Activated CD8-positive, alpha-beta memory T cell treated with anti-CD3 and anti-CD28 coated beads for 4 hours (primary cell): ENCODE measurements around the gene CDC34.
"Not testable (repeated sequence)": the region's sequence is repeated elsewhere in the genome, so short reads cannot be mapped to it uniquely, and the experiment has no call there.

Source experiments
- DNase-seq, 2 donors: peaks; one replicate each; pipeline ENCODE4 v3.0.0-alpha.2; 2020; ENCODE audit warnings: low read depth in 2 of 2

The CDC34 gene

DNA sequence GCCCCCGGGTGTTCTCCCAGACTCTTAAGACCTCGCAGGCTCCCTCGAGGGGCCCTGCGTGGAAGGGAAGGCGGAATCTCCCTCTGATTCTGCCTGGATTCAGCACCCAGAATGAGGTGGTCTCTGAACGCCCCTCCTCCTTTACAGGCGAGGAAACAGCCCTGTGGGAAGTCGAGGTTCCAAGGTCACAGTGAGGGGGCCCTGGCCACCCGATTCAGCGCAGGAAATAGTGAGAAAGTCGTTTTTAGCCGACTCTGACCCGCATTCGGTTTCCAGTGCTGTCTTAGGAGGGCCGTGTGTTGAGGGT, 41.9 kb downstream of the CDC34 start:
- DNase-seq = no peak

DNA sequence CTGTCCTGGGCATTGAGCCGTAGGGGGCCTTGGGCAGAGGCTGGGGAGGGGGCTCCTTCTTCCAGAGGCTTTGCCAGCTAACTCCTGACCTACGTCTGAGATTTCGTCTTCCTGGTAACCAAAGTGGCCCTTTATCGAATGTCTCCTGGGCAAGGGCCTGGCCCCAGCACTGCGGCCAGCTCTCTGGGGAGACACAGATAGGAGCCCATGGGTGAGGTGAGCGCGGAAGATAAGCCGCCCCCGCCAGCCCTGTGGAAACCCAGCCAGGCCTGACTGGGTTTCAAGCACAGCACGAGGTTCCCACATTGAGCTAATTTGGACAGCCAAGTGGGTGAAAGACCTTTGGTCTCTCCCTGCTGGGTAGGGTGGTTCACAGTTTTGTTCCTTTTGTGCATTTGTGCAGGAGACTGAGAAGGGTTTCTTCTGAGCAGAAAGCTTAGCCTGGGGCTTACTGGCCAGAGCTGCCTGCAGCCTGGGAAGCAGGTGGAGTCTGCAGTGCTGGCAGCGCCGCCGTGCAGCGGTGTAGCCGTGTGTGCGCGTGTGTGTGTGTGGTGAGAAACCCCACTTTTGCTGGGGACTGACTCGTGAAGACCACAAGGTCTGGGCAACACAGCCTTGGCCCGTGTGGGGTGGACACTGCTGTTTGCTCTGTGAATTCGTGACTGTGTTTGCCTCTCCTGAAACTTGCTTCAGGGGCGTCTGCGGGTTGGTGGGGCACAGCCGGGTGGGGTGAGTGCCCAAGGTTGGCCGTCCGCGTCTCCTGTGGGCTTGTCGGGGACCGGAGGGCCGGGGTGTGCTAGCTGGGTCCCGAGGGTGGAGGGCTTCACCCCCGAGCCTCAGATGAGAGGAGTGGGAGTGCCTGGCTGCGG, 43.3 kb downstream of the CDC34 start:
- no peak for DNase-seq

DNA sequence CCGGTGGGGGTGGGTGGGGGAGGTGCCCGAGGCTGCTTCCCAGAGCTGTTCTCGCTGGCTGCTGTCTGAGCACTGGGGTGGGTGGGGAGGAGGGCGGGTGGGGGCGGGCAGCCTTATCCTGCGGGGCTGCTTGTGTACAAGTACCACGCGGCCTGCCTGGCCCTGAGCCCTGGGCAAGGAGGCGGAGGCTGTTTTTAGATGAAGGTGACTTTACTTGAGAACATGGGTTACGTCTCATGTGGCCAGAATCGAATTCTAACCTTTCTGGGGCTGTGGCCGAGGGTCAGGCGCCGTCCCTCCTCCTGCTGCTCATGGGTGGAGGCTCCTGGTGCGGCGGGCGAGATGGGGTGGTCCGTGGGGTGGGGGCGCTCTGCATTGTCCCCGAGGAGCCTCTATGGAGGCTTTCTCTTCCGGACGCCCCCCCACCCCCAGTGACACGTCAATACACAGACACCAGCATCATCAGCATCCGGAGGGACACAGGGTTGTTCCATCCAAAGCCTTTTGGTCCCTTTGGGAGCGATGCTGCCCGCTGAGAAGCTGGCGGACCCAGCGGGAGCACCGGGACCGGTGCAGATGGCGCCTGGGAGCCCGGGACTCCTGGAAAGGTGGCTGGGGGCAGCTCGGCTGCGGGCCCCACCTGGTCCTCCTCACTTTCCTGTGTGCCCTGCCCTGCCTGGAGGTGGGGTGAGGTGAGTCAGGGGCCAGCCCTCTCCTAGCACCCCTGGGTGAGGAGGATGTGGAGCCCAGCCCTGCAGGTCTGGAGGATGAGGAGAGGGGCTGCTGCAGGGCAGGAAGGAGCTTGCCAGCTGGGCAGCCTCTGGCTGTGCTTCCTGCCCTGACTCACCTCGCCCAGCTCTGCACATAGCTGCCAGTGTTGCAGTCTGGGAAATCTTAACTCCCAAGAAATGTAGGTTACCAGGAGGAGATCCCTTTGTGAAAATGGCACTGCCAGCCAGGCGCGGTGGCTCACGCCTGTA, 44.3 kb downstream of the CDC34 start:
- DNase-seq = no peak

DNA sequence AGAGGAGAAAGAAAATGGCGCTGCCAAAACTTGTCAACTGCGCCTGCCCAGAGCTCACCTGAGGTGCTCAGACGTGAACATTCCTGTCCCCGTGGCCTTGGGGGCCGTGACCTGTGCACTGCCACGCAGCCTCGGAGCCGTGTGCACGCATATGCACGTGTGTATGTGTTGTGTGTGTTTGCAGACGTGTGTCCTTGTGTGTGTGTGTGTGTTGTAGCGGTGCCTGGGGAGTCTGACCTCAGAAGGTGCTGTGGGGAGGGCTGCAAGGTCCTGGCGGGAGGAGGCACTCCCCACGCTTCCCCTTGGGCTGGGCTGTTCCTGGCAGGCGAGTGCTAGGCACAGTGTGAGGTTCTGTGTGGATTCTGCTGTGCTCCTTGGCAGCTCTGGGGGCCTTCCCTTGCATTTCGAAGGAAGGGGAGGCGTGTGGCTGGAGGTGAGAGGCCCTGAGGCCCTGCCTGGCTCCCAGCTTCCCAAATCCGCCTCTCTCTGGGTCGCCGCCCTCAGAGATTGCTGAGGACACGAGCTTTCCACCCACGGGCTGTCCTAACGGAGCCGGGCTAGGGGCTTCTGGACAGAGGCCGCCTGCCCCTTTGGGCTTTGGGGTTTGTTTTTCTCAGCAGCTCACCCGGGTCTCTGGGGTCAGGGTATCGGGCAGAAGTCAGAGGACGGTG, 45.3 kb downstream of the CDC34 start:
- DNase-seq = no peak

DNA sequence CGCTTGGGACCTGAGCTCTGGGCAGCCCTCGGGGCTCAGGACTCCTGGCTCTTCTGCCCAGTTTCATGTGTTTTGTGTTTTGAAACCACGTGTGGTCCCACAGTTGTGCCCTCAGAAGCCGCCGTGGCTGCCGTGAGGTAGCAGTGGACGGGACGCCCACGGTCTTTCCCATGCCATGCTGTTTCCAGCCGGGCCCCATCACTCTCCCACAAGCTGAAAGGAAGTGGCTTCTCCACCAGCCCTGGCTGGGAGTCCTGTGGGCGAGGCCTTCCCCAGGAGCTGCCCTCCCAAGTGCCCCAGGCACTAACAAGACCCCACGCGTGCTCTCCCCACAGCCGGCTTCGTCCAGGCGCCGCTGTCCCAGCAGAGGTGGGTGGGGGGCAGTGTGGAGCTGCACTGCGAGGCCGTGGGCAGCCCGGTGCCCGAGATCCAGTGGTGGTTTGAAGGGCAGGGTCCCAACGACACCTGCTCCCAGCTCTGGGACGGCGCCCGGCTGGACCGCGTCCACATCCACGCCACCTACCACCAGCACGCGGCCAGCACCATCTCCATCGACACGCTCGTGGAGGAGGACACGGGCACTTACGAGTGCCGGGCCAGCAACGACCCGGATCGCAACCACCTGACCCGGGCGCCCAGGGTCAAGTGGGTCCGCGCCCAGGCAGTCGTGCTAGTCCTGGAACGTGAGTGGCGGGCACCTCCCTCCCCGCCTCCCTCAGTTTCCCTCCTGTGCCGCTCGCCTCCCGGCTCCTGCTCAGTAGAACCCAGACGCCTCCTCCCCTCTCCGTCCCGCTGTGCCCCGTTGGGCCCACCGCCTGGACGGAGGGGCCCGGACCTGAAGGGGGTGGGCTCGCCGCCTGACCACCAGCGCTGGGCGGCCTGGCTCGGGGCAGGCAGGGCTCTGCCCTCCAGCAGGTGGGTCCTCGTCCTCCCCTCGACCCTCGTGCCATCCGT, 46.2 kb downstream of the CDC34 start:
- no peak for DNase-seq

DNA sequence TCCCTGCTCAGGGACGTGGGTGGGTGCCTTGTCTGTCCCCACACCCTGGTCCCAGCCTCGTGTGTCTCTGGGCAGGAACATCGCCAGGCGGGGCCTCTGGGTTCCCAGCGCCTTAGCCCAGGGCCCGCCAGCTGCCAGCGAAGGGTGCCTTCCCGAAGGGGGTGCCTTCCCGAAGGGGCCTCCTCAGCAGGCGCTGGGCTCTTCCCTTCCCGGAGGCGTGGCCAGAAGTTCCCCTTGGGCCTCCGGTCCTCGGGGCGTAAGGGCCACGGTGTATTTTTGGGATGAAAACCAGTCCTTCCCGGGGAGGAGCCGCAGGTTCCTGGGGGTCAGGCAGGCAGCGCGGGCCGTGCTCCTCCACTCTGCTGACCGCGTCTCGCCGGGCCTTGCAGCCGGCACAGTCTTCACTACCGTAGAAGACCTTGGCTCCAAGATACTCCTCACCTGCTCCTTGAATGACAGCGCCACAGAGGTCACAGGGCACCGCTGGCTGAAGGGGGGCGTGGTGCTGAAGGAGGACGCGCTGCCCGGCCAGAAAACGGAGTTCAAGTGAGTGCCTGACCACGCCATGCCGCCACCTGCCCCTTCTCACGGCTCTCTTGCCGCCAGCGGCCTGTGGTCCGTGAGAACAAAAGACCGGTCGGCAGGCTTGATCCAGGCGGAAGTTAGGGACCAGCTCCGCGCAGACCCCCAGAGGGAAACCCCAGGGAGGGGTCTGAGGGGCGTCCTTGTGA, 47.7 kb downstream of the CDC34 start:
- no peak for DNase-seq

DNA sequence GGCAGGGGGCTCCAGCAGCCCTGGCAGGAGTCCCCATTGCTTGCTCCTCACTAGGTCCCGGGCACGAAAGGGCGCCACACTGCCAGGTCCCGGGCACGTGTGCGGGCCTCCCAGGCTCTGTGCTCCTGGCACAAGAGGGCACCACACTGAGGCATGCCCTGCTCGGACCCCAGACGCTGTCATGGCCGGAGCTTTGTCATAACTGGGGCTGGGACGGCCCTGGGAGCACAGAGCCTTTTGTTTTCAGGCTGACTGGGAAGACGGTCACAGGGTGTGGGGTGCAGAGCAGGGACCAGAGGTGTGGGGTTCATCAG, 48.2 kb downstream of the CDC34 start:
- DNase-seq = no peak

DNA sequence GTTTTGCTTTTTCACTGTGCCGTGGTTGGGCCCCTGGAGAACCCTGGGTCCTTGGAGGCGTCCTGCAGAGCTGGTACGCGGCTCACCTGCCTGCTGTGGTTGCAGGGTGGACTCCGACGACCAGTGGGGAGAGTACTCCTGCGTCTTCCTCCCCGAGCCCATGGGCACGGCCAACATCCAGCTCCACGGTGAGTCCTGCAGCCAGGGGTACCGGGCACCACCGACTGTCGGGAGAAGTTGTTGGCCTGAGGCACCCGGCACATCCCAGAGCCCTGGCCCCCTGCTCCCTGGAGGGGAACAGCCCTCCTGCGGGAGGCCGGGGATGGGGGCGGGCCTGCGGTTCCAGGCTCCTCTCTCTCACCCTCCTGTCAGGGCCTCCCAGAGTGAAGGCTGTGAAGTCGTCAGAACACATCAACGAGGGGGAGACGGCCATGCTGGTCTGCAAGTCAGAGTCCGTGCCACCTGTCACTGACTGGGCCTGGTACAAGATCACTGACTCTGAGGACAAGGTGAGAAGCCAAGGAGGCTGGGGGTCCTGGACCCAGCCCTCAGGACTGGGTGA, 48.8 kb downstream of the CDC34 start:
- DNase-seq = no peak

DNA sequence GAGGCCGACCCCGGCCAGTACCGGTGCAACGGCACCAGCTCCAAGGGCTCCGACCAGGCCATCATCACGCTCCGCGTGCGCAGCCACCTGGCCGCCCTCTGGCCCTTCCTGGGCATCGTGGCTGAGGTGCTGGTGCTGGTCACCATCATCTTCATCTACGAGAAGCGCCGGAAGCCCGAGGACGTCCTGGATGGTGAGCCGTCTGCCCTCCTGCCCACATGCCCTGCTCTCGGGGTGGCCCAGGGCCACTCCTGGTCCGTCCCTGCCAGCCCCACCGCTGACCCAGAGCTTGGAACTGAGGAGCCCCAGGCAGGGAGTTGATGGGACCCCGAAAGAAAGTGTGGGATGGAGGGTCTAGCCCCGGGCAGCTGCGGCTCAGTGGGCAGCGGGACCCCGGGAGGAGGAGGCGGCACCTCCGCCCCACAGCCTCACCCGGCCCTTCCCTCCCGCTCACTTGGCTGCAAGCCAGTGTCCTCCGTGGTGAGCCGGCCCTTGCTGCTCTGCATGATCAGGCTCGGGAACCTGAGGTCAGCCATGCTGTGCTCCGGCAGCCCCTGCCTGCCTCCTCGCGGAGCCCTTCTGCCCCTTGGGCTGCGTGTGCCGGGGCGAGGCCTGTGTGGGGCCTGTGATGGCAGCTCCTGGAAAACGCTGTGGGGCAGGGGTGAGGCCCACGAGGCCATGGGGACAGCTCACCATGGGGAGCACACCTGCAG, 50.0 kb downstream of the CDC34 start:
- DNase-seq = no peak

DNA sequence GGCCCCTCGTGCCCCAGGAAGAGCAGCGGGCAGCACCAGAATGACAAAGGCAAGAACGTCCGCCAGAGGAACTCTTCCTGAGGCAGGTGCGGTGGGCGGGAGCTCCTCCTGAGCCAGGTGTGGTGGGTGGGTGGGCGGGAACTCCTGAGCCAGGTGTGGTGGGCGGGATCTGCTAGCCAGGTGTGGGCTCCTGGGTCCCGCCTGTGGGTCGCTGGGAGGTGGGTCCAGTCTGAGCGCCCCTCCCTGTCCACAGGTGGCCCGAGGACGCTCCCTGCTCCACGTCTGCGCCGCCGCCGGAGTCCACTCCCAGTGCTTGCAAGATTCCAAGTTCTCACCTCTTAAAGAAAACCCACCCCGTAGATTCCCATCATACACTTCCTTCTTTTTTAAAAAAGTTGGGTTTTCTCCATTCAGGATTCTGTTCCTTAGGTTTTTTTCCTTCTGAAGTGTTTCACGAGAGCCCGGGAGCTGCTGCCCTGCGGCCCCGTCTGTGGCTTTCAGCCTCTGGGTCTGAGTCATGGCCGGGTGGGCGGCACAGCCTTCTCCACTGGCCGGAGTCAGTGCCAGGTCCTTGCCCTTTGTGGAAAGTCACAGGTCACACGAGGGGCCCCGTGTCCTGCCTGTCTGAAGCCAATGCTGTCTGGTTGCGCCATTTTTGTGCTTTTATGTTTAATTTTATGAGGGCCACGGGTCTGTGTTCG, 51.1 kb downstream of the CDC34 start:
- no peak for DNase-seq

DNA sequence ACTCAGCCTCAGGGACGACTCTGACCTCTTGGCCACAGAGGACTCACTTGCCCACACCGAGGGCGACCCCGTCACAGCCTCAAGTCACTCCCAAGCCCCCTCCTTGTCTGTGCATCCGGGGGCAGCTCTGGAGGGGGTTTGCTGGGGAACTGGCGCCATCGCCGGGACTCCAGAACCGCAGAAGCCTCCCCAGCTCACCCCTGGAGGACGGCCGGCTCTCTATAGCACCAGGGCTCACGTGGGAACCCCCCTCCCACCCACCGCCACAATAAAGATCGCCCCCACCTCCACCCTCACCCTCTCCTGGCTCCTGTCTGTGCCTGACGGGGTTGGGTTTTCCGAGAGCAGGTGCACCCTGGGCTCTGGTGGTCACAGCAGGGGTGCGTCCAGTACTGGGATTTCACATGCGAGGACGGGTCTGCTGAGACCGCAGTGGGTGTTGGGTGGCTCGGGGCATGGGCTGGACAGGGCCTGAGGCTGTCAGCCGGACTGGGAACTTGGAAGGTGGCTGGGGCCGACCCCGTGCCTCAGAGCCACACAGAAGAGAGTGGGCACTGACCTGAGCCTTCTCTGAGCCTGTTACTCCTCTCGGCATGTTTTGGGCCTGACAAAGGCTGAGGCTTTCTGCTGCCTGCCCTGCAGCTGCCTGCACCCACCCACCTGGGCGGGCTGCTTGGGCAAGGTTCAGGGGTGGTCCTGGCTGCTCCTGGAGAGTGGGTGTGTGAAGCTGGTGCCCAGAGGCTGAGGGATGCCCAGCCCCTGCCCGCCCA, 51.8 kb downstream of the CDC34 start:
- DNase-seq = no peak

DNA sequence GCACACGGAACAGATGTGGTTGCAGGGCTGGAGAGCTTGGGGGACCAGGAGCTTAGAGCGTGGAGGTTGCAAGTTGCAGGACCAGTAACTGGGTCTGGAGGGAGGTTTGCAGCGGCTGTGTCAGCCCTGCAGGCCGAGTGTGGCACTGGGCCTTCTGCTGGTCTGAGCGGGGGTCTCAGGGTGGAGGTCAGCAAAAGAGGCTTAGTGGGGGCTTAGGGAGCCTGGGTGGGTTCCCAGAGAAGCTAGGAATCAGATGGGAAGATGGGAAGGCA, 52.3 kb downstream of the CDC34 start:
- DNase-seq = no peak

DNA sequence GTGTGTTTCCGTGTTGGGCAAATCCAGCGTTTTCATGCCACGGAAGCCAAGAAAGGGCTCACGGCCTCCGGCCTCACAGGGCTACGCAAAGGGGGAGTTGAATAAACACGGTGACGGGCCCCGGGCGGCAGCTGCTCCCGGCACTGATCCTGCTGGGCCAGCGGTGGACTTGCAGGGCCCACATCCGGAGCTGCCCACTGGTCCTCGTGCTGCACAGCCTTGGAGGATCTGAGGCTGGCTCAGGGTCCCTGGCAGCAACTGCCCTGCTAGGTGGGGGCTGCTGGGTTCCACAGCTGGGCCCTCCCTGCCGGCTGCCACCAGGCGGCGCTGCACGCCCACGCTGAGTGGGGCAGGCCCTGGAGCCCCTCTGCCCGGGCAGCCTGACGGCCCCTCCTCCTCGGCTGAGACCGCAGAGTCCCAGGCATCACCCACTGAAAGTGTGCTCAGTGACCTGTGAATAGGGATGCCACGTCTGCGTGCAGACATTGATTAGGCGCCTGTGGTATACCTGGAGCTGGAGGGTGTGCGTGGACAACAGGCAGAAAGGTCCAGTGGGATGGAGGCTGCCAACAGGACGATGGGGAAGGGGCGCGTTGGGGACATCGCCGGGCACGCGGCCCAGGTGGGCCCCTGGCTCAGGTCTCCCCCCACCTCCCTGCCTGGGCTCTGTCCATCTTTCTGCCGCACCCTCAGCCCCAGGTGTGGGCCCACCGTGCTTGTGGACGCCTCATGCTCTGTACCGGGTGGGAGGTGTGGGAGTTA, 52.9 kb downstream of the CDC34 start:
- DNase-seq = peak in 1 of 2 donors; percentile 40

DNA sequence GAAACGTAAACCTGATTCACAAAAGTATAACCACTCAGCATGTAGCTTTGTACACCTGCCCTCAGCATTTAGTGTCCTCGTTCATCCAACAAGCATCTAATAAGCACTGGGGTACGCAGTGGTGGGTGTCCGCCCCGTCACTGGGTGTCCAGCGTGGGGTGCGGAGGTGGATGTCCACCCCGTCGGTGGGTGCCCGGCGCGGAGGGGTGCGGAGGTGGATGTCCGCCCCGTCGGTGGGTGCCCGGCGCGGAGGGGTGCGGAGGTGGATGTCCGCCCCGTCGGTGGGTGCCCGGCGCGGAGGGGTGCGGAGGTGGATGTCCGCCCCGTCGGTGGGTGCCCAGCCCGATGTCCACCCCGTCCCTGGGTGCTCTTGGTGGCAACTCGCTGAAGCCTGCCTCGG, 53.6 kb downstream of the CDC34 start:
- not testable (repeated sequence) for DNase-seq

DNA sequence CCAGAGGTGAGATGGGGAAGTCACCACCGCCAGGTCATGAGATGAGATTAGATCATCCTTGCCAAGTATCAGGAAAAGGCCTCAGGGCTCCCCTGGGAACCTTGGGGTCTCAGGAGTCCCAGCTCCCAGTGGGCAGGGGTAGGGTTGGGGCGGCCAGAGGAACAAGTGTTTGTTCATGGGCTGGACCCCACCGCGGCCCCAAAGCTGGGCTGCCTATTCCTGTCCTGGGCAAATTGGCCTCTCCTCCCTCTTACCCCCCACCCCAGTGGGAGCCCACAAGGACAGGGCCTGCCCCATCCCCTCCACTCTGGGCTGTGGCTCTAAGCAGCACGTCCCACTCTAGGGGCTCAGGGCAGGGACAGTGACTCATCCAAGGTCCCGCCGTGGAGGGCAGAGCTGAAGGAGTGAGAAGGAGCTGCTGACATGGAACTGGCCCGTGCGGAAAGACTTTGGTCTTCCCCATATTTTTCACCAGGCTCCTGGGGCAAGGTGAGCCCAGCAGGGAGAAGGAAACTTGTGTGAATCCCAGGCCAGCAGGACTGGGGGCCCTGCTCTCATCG, 54.1 kb downstream of the CDC34 start:
- no peak for DNase-seq

DNA sequence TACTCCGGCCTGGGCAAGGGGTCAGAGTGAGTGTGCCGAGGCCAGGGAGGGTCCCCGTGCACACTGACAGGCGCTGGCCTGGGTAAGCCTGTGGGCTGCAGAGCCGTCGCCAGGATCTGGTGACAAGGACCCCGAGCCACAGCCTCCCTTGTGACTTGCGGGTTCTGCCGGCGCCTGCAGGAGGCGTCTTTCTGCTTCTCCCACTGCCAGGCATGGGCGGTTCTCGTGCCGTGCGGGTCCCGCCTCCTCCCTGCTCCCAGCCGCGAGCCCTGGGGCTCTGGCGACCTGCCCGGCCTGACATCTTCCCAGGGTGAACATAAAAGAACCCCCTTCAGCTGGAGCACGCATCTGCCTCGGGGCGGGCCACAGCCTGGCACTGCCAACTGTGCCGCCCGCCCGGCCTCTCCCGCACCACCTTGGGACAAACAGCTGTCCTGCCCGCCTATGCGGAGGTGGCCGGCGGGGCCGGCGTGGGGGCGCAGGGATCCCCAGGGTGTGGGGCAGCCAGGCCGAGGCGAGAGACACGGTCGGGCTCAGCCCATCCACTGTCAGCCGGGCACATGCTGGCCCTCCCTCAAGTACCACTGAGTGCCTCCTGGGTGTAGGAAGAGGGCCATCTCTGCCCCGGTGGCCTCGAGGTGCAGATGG, 56.7 kb downstream of the CDC34 start:
- DNase-seq = no peak
